K562 (cell line): ENCODE data around the gene TMEM39B. TPM values are rescaled to one million over a fixed set of nuclear protein-coding genes. Genes with fewer than 3 reads are reported as not detected.

Experiments
- COPS2 ChIP-seq: fragments of 450-650 bp; conservative IDR thresholded peaks from 2 replicates; pipeline ENCODE4 v1.6.1; 2016; ENCODE audit warnings: mild to moderate bottlenecking, moderate library complexity
- E2F3 ChIP-seq: fragments of 250-450 bp; sonication (Bioruptor Pico); IDR thresholded peaks from 2 replicates; pipeline ENCODE4 v1.4.0; 2020; ENCODE audit warnings: mild to moderate bottlenecking
- GMEB1 ChIP-seq: fragments of 250-450 bp; sonication (Bioruptor Pico); IDR thresholded peaks from 2 replicates; pipeline ENCODE4 v1.4.0; 2020; ENCODE audit warnings: mild to moderate bottlenecking
- HNRNPUL1 ChIP-seq: fragments of 200-400 bp; formaldehyde crosslinking; IDR thresholded peaks from 2 replicates; pipeline ENCODE4 v1.6.1; 2017; ENCODE audit warnings: low read length
- JUN ChIP-seq, 2 experiments: sonication (generic) in 1 of 2; formaldehyde crosslinking in 1 of 2; IDR thresholded peaks; 2 replicates each; pipeline versions ENCODE4 v1.6.1 to v1.8.0; 2012 to 2022; ENCODE audit warnings: borderline replicate concordance in 2 of 2, mild to moderate bottlenecking in 2 of 2, improper control_type of control experiment in 1 of 2, low read depth in 1 of 2, low read length in 1 of 2, missing genetic modification reagents in 1 of 2
- KAT8 ChIP-seq: fragments of 450-650 bp; IDR thresholded peaks from 2 replicates; pipeline ENCODE4 v1.6.1; 2016; ENCODE audit warnings: low read depth, mild to moderate bottlenecking
- MITF ChIP-seq: IDR thresholded peaks from 2 replicates; pipeline ENCODE4 v1.6.1; 2014; ENCODE audit warnings: antibody characterized with exemption
- MXD1 ChIP-seq: fragments of 250-450 bp; sonication (Bioruptor Pico); IDR thresholded peaks from 2 replicates; pipeline ENCODE4 v1.8.0; 2021; ENCODE audit warnings: borderline replicate concordance, mild to moderate bottlenecking, moderate library complexity; ENCODE audit not compliant: poor library complexity, severe bottlenecking
- NEUROD1 ChIP-seq: fragments of 150-350 bp; IDR thresholded peaks from 2 replicates; pipeline ENCODE4 v1.6.1; 2014; ENCODE audit warnings: borderline replicate concordance, low read length, low read depth; ENCODE audit not compliant: partially characterized antibody
- NFE2L1 ChIP-seq: fragments of 450-650 bp; IDR thresholded peaks from 2 replicates; pipeline ENCODE4 v1.6.1; 2016; ENCODE audit warnings: missing genetic modification characterization, low read depth, mild to moderate bottlenecking, missing compliant biosample characterization, moderate library complexity, borderline replicate concordance
- NONO ChIP-seq, 2 experiments: fragments of 200-400 bp in 1 of 2; fragments of 450-650 bp in 1 of 2; formaldehyde crosslinking in 1 of 2; IDR thresholded peaks; 2 replicates each; pipeline ENCODE4 v1.6.1; 2017; ENCODE audit warnings: low read depth in 2 of 2, mild to moderate bottlenecking in 2 of 2, moderate library complexity in 2 of 2, low read length in 1 of 2
- NR2F6 ChIP-seq: fragments of 450-650 bp; formaldehyde crosslinking; IDR thresholded peaks from 2 replicates; pipeline ENCODE4 v1.4.0; 2020; ENCODE audit warnings: mild to moderate bottlenecking
- RB1 ChIP-seq: fragments of 450-650 bp; IDR thresholded peaks from 2 replicates; pipeline ENCODE4 v1.6.1; 2017; ENCODE audit warnings: low read depth, mild to moderate bottlenecking
- SMARCE1 ChIP-seq: fragments of 450-650 bp; IDR thresholded peaks from 2 replicates; pipeline ENCODE4 v1.7.1; 2016; ENCODE audit warnings: mild to moderate bottlenecking
- TBP ChIP-seq: optimal IDR thresholded peaks from 2 replicates; pipeline ENCODE3; 2011; ENCODE audit warnings: low read depth, low read length, improper control_type of control experiment
- THRB ChIP-seq: fragments of 450-650 bp; formaldehyde crosslinking; conservative IDR thresholded peaks from 2 replicates; pipeline ENCODE4 v1.4.0; 2022; ENCODE audit warnings: mild to moderate bottlenecking, missing genetic modification characterization
- TSHZ1 ChIP-seq: fragments of 250-450 bp; sonication (Bioruptor Pico); IDR thresholded peaks from 2 replicates; pipeline ENCODE4 v1.4.0; 2020; ENCODE audit warnings: mild to moderate bottlenecking, moderate library complexity
- ZNF217 ChIP-seq: sonication (generic); formaldehyde crosslinking; IDR thresholded peaks from 2 replicates; pipeline ENCODE4 v1.8.0; 2022; ENCODE audit warnings: mild to moderate bottlenecking, missing genetic modification reagents
- polyA plus RNA-seq, 8 experiments: library from polyadenylated mRNA; depleted of rRNA in 4 of 8; stranded (reverse) in 5 of 8; unstranded in 3 of 8; fragments of >200 nt; fragmentation: Nextera tagmentation in 2 of 8; fragmentation: Illumina TruSeq in 1 of 8; extraction: Ambion mirVana in 2 of 8; extraction: Trizol in 1 of 8; gene quantifications; 2 replicates each; pipeline versions ENCODE4 v1.2.1 to v1.2.3, GENCODE V29; 2011 to 2014; ENCODE audit warnings: inconsistent platforms in 1 of 8, missing spikeins in 1 of 8
- total RNA-seq, 7 experiments: library from RNA; depleted of rRNA in 6 of 7; stranded (reverse); fragments of >200 nt in 6 of 7; fragmentation: Illumina TruSeq in 2 of 7; extraction: Trizol in 2 of 7; gene quantifications; 2 replicates each; pipeline versions ENCODE4 v1.2.1 to v1.2.3, GENCODE V29; 2011 to 2021; ENCODE audit warnings: low replicate concordance in 1 of 7

Gene TMEM39B
- total and polyA plus RNA-seq, 9 of the 15 experiments (the other 6 are each of a cell fraction or from before 2014, with no cell fraction given) = 0.92 to 28.5 (median 9.7) TPM

- no peak for TF ChIP-seq ZNF217 (CRISPR knock-in tag)
- peak; percentile 56 for TF ChIP-seq MXD1 (CRISPR knock-in tag)
- TF ChIP-seq RB1 = peak; percentile 62
- TF ChIP-seq MITF = no peak
- TF ChIP-seq NR2F6 = no peak
- peak; percentile 84 for TF ChIP-seq TBP
- TF ChIP-seq NONO (IDR thresholded peaks at IDR 0.05; ENCODE audit: low read depth in 2 of 2, low read length in 1 of 2) = no peak
- TF ChIP-seq SMARCE1 = no peak
- no peak for TF ChIP-seq TSHZ1 (CRISPR knock-in tag)
- peak; percentile 91 for TF ChIP-seq NEUROD1
- TF ChIP-seq JUN (IDR thresholded peaks at IDR 0.05; ENCODE audit: borderline replicate concordance, low read depth, low read length) = peak; percentile 5; the same call in 1 of the 2 replicates
- TF ChIP-seq JUN (CRISPR knock-in tag; IDR thresholded peaks at IDR 0.05; ENCODE audit: borderline replicate concordance) = peak; percentile 83; the same call in 1 of the 2 replicates
- no peak for TF ChIP-seq KAT8
- TF ChIP-seq THRB (CRISPR knock-in tag) = no peak
- no peak for TF ChIP-seq COPS2
- TF ChIP-seq NFE2L1 = no peak
- no peak for TF ChIP-seq E2F3 (CRISPR knock-in tag)
- TF ChIP-seq HNRNPUL1 = no peak
- TF ChIP-seq GMEB1 = no peak
Observed at GRCh38 chr1:32107742-32108661, 35.3 kb downstream of the TMEM39B start, which contains the start of gene KPNA6 (continued).
